HepG2 (cell line): Measurements from ENCODE around the gene GPR68.

Source experiments
- CTCF ChIP-seq: sonication (generic); formaldehyde crosslinking; IDR thresholded peaks from 2 replicates; pipeline ENCODE4 v1.5.0; 2020; ENCODE audit warnings: mild to moderate bottlenecking, missing genetic modification reagents, moderate library complexity
- ISL2 ChIP-seq: sonication (generic); formaldehyde crosslinking; IDR thresholded peaks from 2 replicates; pipeline ENCODE4 v1.5.0; 2020; ENCODE audit warnings: missing genetic modification reagents
- MAFF ChIP-seq: IDR thresholded peaks from 2 replicates; pipeline ENCODE4 v1.6.1; 2011; ENCODE audit warnings: low read depth, low read length, improper control_type of control experiment
- ZBTB8A ChIP-seq: sonication (generic); formaldehyde crosslinking; IDR thresholded peaks from 2 replicates; pipeline ENCODE4 v1.4.0; 2020; ENCODE audit warnings: mild to moderate bottlenecking, low read depth, missing genetic modification reagents, borderline replicate concordance
- ZNF317 ChIP-seq: sonication (generic); formaldehyde crosslinking; IDR thresholded peaks from 2 replicates; pipeline ENCODE4 v1.5.0; 2020; ENCODE audit warnings: mild to moderate bottlenecking, missing genetic modification reagents
- ZZZ3 ChIP-seq: sonication (generic); formaldehyde crosslinking; IDR thresholded peaks from 2 replicates; pipeline ENCODE4 v1.4.0; 2020; ENCODE audit warnings: missing genetic modification reagents, mild to moderate bottlenecking, borderline replicate concordance
- TF ChIP-seq, protein P1 (sequence below): sonication (generic); formaldehyde crosslinking; IDR thresholded peaks from 2 replicates; pipeline ENCODE4 v1.4.0; 2020; ENCODE audit warnings: missing genetic modification reagents, mild to moderate bottlenecking, borderline replicate concordance

- no peak for TF ChIP-seq ZNF317 (CRISPR knock-in tag)
- TF ChIP-seq MAFF = no peak
- no peak for TF ChIP-seq ISL2
- no peak for TF ChIP-seq CTCF
- TF ChIP-seq ZBTB8A = no peak
- TF ChIP-seq, protein P1, sequence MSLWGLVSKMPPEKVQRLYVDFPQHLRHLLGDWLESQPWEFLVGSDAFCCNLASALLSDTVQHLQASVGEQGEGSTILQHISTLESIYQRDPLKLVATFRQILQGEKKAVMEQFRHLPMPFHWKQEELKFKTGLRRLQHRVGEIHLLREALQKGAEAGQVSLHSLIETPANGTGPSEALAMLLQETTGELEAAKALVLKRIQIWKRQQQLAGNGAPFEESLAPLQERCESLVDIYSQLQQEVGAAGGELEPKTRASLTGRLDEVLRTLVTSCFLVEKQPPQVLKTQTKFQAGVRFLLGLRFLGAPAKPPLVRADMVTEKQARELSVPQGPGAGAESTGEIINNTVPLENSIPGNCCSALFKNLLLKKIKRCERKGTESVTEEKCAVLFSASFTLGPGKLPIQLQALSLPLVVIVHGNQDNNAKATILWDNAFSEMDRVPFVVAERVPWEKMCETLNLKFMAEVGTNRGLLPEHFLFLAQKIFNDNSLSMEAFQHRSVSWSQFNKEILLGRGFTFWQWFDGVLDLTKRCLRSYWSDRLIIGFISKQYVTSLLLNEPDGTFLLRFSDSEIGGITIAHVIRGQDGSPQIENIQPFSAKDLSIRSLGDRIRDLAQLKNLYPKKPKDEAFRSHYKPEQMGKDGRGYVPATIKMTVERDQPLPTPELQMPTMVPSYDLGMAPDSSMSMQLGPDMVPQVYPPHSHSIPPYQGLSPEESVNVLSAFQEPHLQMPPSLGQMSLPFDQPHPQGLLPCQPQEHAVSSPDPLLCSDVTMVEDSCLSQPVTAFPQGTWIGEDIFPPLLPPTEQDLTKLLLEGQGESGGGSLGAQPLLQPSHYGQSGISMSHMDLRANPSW (CRISPR knock-in tag) = no peak
- no peak for TF ChIP-seq ZZZ3 (CRISPR knock-in tag)
Observed at GRCh38 chr14:91215381-91215780, 29.1 kb downstream of the GPR68 start.
